GM18505 (cell line): Measurements from ENCODE around the gene DAPK2.
A peak's percentile ranks its signal among the peaks of the same experiment; 100 is the strongest.
"Not testable (repeated sequence)": the region's sequence is repeated elsewhere in the genome, so short reads cannot be mapped to it uniquely, and the experiment has no call there.

Experiments used
- ATAC-seq: cut with Tn5 transposase; IDR thresholded peaks from one replicate; pipeline ENCODE4 v1.9.1; 2021; ENCODE audit not compliant: unreplicated experiment
- POLR2A ChIP-seq: IDR thresholded peaks from 4 replicates; pipeline ENCODE4 v1.6.1; 2011; ENCODE audit warnings: borderline replicate concordance; ENCODE audit not compliant: insufficient read depth, insufficient read length; ENCODE audit errors: extremely low read depth

DAPK2 gene

GRCh38 chr15:63973212-63974009, 72.9 kb downstream of the DAPK2 start:
- no peak for TF ChIP-seq POLR2A
- ATAC-seq = no peak

GRCh38 chr15:63972801-63973200, 73.5 kb downstream of the DAPK2 start:
- no peak for ATAC-seq
- TF ChIP-seq POLR2A = no peak

GRCh38 chr15:63971904-63972303, 74.4 kb downstream of the DAPK2 start:
- no peak for ATAC-seq
- TF ChIP-seq POLR2A = no peak

- peak; percentile 16 for ATAC-seq
- no peak for TF ChIP-seq POLR2A
Measured at GRCh38 chr15:63971427-63971805, 74.9 kb downstream of the DAPK2 start.

GRCh38 chr15:63970621-63971426, 75.5 kb downstream of the DAPK2 start:
- TF ChIP-seq POLR2A = no peak
- ATAC-seq = peak; percentile 77

DNA sequence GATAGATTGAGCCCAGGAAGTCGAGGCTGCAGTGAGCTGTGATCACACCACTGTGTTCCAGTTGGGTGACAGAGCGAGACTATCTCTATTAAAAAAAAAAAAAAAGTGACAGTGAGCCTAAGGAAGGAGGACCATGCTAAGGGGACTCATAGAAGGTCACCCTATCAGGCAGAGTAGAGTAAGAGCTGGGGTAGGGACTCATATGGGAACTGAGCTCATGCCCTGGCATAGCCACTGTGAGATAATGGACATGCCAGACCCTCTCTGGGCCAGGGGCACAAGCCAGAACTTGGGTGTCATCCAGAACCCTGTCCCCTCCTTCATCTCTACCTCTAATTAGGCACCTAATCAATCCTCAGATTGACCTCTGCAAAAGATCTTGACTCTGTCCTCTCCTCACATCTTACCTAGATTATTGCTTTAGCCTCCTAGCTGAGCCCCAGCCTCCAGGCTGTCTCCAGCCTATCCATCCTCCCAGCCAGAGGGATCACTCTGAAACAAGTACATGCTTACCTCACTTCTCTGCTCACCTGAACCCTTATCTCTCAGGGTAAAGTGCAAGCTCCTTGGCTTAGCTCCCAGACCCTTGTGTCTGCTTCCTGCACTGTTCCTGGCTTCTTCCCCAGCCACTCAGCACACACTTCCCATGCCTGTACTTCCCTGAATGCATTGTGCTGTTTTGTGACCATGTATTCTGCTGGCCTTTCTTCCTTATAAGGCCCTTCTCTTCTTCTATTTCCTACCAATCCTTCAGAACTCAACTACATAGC, 76.4 kb downstream of the DAPK2 start:
- no peak for ATAC-seq
- TF ChIP-seq POLR2A = no peak

- no peak for TF ChIP-seq POLR2A
- ATAC-seq = no peak
Measured at GRCh38 chr15:63968700-63969099, 77.6 kb downstream of the DAPK2 start.

- ATAC-seq = no peak
- no peak for TF ChIP-seq POLR2A
Measured at GRCh38 chr15:63968122-63968524, 78.2 kb downstream of the DAPK2 start.

- no peak for TF ChIP-seq POLR2A
- no peak for ATAC-seq
Measured at GRCh38 chr15:63967616-63968015, 78.7 kb downstream of the DAPK2 start.

GRCh38 chr15:63962947-63963721, 83.2 kb downstream of the DAPK2 start:
- ATAC-seq = not testable (repeated sequence)

GRCh38 chr15:63953524-63953923, 92.8 kb downstream of the DAPK2 start:
- no peak for ATAC-seq
- no peak for TF ChIP-seq POLR2A

DNA sequence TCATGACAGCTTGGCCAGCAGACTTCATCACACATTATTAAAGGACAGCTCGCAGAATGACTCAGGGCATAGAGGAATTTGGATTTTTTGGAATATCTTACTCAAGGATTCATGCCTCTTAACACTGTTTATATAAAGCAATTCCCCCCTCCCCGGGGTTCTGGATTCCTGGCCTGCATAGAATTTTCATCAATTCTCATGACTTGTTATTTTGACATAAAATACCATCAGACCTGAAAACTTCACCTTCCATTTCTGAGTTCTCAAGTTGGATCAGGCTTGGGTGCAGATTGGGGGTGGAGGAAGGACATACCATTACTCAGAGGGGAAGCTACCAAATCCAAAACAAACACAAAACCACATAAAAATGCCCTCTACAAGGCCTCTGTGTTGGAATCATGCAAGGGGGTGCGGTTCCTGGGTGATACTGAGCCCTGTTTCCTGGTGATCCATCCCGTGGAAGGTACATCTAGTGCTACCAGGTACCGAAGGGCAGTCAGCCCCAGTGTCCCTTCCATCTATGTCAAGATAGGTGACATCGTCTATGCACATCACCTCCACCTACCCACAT, 95.3 kb downstream of the DAPK2 start:
- no peak for TF ChIP-seq POLR2A
- ATAC-seq = no peak

DNA sequence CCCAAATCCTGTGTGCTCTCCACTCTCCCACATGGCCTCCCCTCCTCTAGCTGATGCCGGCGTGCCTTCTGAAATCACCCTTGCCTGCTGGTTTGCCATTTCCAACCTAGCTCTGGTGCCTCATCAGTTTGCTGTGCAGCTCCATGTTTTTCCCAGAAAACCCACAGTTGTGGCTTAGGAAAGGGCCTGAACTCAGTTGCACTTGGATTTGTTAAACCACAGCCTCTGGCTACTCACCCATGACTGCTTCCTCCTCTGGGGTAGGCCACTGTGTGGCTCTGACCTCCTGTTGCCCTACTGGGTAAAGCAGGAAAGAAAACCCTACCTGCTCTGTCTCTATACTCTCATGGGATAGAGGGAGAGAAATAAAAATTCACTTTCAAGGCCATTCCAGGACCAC, 97.3 kb downstream of the DAPK2 start:
- TF ChIP-seq POLR2A = no peak
- ATAC-seq = no peak

- TF ChIP-seq POLR2A = no peak
- ATAC-seq = no peak
Measured at GRCh38 chr15:63948436-63948835, 97.8 kb downstream of the DAPK2 start.
